Sigmoid colon (tissue), 7 donors: ENCODE results near the gene GIGYF2. TPM values are rescaled to one million over a fixed set of nuclear protein-coding genes. Genes with fewer than 3 reads are reported as not detected.

ENCODE experiments used
- DNase-seq: peaks from one replicate; pipeline ENCODE4 v3.0.0-alpha.2; 2019
- H3K27ac ChIP-seq, 4 donors: fragments of 200-600 bp; sonication (generic); one replicate each; pipeline ENCODE4 v1.5.1; 2016 to 2019; ENCODE audit warnings: mild to moderate bottlenecking in 1 of 4
- H3K27me3 ChIP-seq, 3 donors: fragments of 200-600 bp; sonication (generic); one replicate each; pipeline ENCODE4 v1.5.1; 2019; ENCODE audit warnings: mild to moderate bottlenecking in 1 of 3
- H3K36me3 ChIP-seq, 4 donors: fragments of 200-600 bp; sonication (generic); one replicate each; pipeline ENCODE4 v1.5.1; 2016 to 2019
- H3K4me1 ChIP-seq, 4 donors: fragments of 200-600 bp; sonication (generic); one replicate each; pipeline ENCODE4 v1.5.1; 2017 to 2019
- H3K4me3 ChIP-seq, 4 donors: fragments of 200-600 bp; sonication (generic); one replicate each; pipeline ENCODE4 v1.5.1; 2017 to 2019; ENCODE audit warnings: mild to moderate bottlenecking in 2 of 4, moderate library complexity in 1 of 4
- H3K9me3 ChIP-seq, 4 donors: fragments of 200-600 bp in 3 of 4; sonication (generic) in 3 of 4; one replicate each; pipeline versions ENCODE4 v1.5.1 to v1.6.1; 2013 to 2019
- CTCF ChIP-seq, 4 experiments: fragments of 450-650 bp in 3 of 4; fragments of 200-600 bp in 1 of 4; IDR thresholded peaks; one replicate each; pipeline ENCODE4 v1.5.1; 2016 to 2019; ENCODE audit warnings: antibody characterized with exemption in 4 of 4, mild to moderate bottlenecking in 3 of 4, moderate library complexity in 2 of 4
- EP300 ChIP-seq, 4 donors: sonication (generic); formaldehyde crosslinking; IDR thresholded peaks; one replicate each; pipeline ENCODE4 v1.6.1; 2017; ENCODE audit warnings: antibody characterized with exemption in 4 of 4
- POLR2A ChIP-seq, 2 donors: fragments of 450-650 bp; IDR thresholded peaks; one replicate each; pipeline ENCODE4 v1.6.1; 2016; ENCODE audit warnings: antibody characterized with exemption in 2 of 2, mild to moderate bottlenecking in 2 of 2, moderate library complexity in 2 of 2
- POLR2AphosphoS5 ChIP-seq, 4 donors: sonication (generic); formaldehyde crosslinking; IDR thresholded peaks; one replicate each; pipeline ENCODE4 v1.6.1; 2017; ENCODE audit warnings: antibody characterized with exemption in 4 of 4
- WGBS, 2 donors: extraction: QIAGEN DNeasy Blood & Tissue Kit; methylation state at CpG; one replicate each; pipeline ENCODE4 v1.1.7; 2013; 5-methylcytosine and 5-hydroxymethylcytosine counted together
- intact Hi-C: fragments of 100-400 bp; cut with DNase I; formaldehyde crosslinking; loops from one replicate; pipeline ENCODE4 v1.15.1; 2023
- polyA plus RNA-seq, 3 donors: library from polyadenylated mRNA; stranded (reverse); fragments of 200-250 nt; gene quantifications; one replicate each; pipeline ENCODE4 v1.2.3, GENCODE V29; 2013
- total RNA-seq, 4 donors: library from RNA; depleted of rRNA; stranded (reverse); fragments of >200 nt; gene quantifications; one replicate each; pipeline ENCODE4 v1.1.0, GENCODE V29; 2016
- donor health status: healthy with polysubstance abuse.
- donor health status: Bipolar disorder and iron deficiency.
- donor health status: healthy.

GIGYF2 gene
- total and polyA plus RNA-seq, 7 donors, result 10.2 to 90.0 (median 62.9) TPM

- H3K27me3 ChIP-seq, result no peaks in the 10 kb centered on the region
- no peak overlapping the region for H3K4me3 ChIP-seq
- WGBS, 2 donors, result 76 to 95% methylated on average over 4 of the region's 4 CpGs
- H3K36me3 ChIP-seq, result peaks cover 0 to 25% (median 2%) of the 10 kb centered on the region in 4 donors
- no peak overlapping the region for H3K27ac ChIP-seq
- intact Hi-C loops, result no loop called here
- DNase-seq, result no peak
- no peaks in the 10 kb centered on the region for H3K4me1 ChIP-seq
- H3K9me3 ChIP-seq, result no peaks in the 10 kb centered on the region
- TF ChIP-seq POLR2A (IDR thresholded peaks at IDR 0.05) (no peak), CTCF (IDR thresholded peaks at IDR 0.05) (no peak), POLR2AphosphoS5 (IDR thresholded peaks at IDR 0.05) (no peak)
Measured at GRCh38 chr2:232741294-232741693, 44.2 kb downstream of the GIGYF2 start.

- DNase-seq, result no peak
- Histone ChIP-seq H3K27me3 (no peaks in the 10 kb centered on the region), H3K27ac (no peak overlapping the region), H3K4me3 (no peak overlapping the region), H3K9me3 (no peaks in the 10 kb centered on the region), H3K36me3 (peaks cover 0 to 18% (median 2%) of the 10 kb centered on the region in 4 donors), H3K4me1 (no peaks in the 10 kb centered on the region)
- TF ChIP-seq POLR2A (IDR thresholded peaks at IDR 0.05), result no peak
- TF ChIP-seq CTCF (IDR thresholded peaks at IDR 0.05), result no peak
- no peak for TF ChIP-seq EP300 (IDR thresholded peaks at IDR 0.05)
- no peak for TF ChIP-seq POLR2AphosphoS5 (IDR thresholded peaks at IDR 0.05)
- intact Hi-C loops, result no loop called here
- WGBS, 2 donors, result 33 to 68% methylated on average over 3 of the region's 3 CpGs
Measured at GRCh38 chr2:232741972-232742371, 44.8 kb downstream of the GIGYF2 start.

DNA sequence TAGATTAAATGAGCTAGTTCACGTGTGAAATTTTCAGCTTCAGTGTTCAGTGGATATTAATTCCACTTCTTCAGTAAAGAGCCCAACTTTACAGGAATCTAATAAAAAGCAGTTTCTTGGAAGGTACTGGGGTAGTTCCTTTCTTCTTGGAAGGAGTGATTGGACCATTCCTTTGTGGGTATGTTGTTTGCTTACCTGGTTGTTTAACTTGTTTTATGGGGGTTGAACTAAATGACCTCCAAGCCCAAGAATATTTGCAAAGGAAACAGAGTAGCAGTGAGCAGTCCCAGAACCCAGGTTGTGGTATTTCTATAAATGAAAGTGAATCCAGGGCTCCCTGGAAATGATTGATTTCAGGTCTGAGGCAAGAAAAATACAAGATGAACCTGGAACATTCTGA lies 47.8 kb downstream of the GIGYF2 start:
- DNase-seq, result no peak
- Histone ChIP-seq H3K27ac (no peak overlapping the region), H3K4me3 (no peak overlapping the region)

DNA sequence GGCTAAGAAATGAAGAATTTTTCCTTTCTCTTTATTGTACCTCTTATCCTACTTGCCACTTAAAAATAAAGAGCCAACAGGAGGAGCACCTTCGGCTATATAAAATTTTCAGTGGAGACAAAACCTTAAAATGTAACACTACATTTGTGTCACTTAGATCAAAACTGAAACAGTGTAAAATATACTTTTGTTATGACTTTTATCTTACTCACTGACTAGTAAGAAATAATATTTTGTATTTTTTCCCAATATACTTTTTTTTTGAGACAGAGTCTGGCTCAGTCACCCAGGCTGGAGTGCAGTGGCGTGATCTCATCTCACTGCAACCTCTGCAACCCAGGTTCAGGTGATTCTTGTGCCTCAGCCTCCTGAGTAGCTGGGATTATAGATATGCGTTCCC lies 50.9 kb downstream of the GIGYF2 start:
- H3K27ac ChIP-seq, result no peak overlapping the region
- peaks cover 5 to 59% (median 21%) of the 10 kb centered on the region in 4 donors for H3K36me3 ChIP-seq
- no peaks in the 10 kb centered on the region for H3K27me3 ChIP-seq
- DNase-seq, result no peak
- 94 to 95% methylated on average over 3 of the region's 3 CpGs for WGBS, 2 donors
- intact Hi-C loops, result no loop called here
- TF ChIP-seq CTCF (IDR thresholded peaks at IDR 0.05), result no peak
- no peak for TF ChIP-seq POLR2AphosphoS5 (IDR thresholded peaks at IDR 0.05)
- TF ChIP-seq EP300 (IDR thresholded peaks at IDR 0.05), result no peak
- no peak for TF ChIP-seq POLR2A (IDR thresholded peaks at IDR 0.05)
- H3K9me3 ChIP-seq, result no peaks in the 10 kb centered on the region
- no peaks in the 10 kb centered on the region for H3K4me1 ChIP-seq
- no peak overlapping the region for H3K4me3 ChIP-seq

More for the DNA sequence above, 47.8 kb downstream of the GIGYF2 start:
- Histone ChIP-seq H3K36me3 (peaks cover 5 to 29% (median 19%) of the 10 kb centered on the region in 4 donors), H3K4me1 (no peaks in the 10 kb centered on the region), H3K27me3 (no peaks in the 10 kb centered on the region), H3K9me3 (no peaks in the 10 kb centered on the region)
- TF ChIP-seq EP300 (IDR thresholded peaks at IDR 0.05) (no peak), POLR2A (IDR thresholded peaks at IDR 0.05) (no peak), CTCF (IDR thresholded peaks at IDR 0.05) (no peak), POLR2AphosphoS5 (IDR thresholded peaks at IDR 0.05) (no peak)
- intact Hi-C loops, result no loop called here
- 36 to 59% methylated on average over 1 of the region's 1 CpG for WGBS, 2 donors

DNA sequence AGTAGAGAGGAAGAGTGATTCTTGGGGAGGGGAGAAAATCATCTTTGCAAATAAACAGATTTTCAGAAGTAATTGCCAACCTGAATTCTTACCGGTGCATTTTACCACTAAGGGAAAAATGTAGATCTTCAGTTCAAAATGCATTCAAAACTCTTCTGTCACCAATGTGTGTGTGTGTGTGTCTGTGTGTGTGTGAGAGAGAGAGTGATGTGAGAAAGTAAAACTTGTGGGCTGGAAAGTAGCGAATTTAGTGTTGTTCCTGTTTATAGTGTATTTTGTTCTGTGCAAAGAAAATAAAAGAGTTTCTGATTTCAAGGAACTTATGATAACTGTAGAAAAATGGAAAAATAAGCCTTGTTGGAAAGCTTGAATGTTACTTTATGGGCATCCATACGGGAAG lies 52.2 kb downstream of the GIGYF2 start:
- 78 to 91% methylated on average over 3 of the region's 3 CpGs for WGBS, 2 donors
- intact Hi-C loops, result no loop called here
- TF ChIP-seq CTCF (IDR thresholded peaks at IDR 0.05) (no peak), EP300 (IDR thresholded peaks at IDR 0.05) (no peak), POLR2AphosphoS5 (IDR thresholded peaks at IDR 0.05) (no peak), POLR2A (IDR thresholded peaks at IDR 0.05) (no peak)
- Histone ChIP-seq H3K4me1 (no peaks in the 10 kb centered on the region), H3K27ac (no peak overlapping the region), H3K36me3 (peaks cover 5 to 63% (median 22%) of the 10 kb centered on the region in 4 donors), H3K4me3 (no peak overlapping the region), H3K27me3 (no peaks in the 10 kb centered on the region), H3K9me3 (no peaks in the 10 kb centered on the region)
- DNase-seq, result no peak
